CD4-positive, alpha-beta T cell treated with Interleukin-17A for 4 hours (primary cell): Measurements from ENCODE around the gene AUTS2.

Source experiments
- DNase-seq: peaks from one replicate; pipeline ENCODE4 v3.0.0-alpha.2; 2020; ENCODE audit warnings: mixed read lengths

AUTS2 gene

GRCh38 chr7:70494225-70495032, 896.2 kb downstream of the AUTS2 start:
- DNase-seq, result no peak

GRCh38 chr7:70495033-70495376, 896.7 kb downstream of the AUTS2 start:
- DNase-seq, result no peak

GRCh38 chr7:70497793-70498192, 899.5 kb downstream of the AUTS2 start:
- DNase-seq, result no peak

- no peak for DNase-seq
Observed at GRCh38 chr7:70498232-70498992, 900.1 kb downstream of the AUTS2 start.

GRCh38 chr7:70500261-70500660, 902.0 kb downstream of the AUTS2 start:
- DNase-seq, result no peak

- no peak for DNase-seq
Observed at GRCh38 chr7:70502117-70502863, 904.0 kb downstream of the AUTS2 start.

- no peak for DNase-seq
Observed at GRCh38 chr7:70504254-70504653, 906.0 kb downstream of the AUTS2 start.

GRCh38 chr7:70505468-70505867, 907.2 kb downstream of the AUTS2 start:
- no peak for DNase-seq

GRCh38 chr7:70505886-70506285, 907.6 kb downstream of the AUTS2 start:
- DNase-seq, result no peak

- peak; percentile 10 for DNase-seq
Observed at GRCh38 chr7:70506434-70506833, 908.2 kb downstream of the AUTS2 start.

- no peak for DNase-seq
Observed at GRCh38 chr7:70512144-70512543, 913.9 kb downstream of the AUTS2 start.

GRCh38 chr7:70512761-70513160, 914.5 kb downstream of the AUTS2 start:
- no peak for DNase-seq

GRCh38 chr7:70520611-70521010, 922.3 kb downstream of the AUTS2 start:
- DNase-seq, result no peak

GRCh38 chr7:70523249-70523988, 925.1 kb downstream of the AUTS2 start:
- no peak for DNase-seq

- DNase-seq, result no peak
Observed at GRCh38 chr7:70523989-70524351, 925.7 kb downstream of the AUTS2 start.

GRCh38 chr7:70525991-70526390, 927.7 kb downstream of the AUTS2 start:
- DNase-seq, result no peak

GRCh38 chr7:70527520-70528115, 929.3 kb downstream of the AUTS2 start:
- no peak for DNase-seq

- DNase-seq, result no peak
Observed at GRCh38 chr7:70529436-70529835, 931.2 kb downstream of the AUTS2 start.

GRCh38 chr7:70529914-70530585, 931.8 kb downstream of the AUTS2 start:
- DNase-seq, result no peak

GRCh38 chr7:70533614-70534013, 935.3 kb downstream of the AUTS2 start:
- no peak for DNase-seq

- DNase-seq, result no peak
Observed at GRCh38 chr7:70539205-70539604, 940.9 kb downstream of the AUTS2 start.

- DNase-seq, result no peak
Observed at GRCh38 chr7:70539617-70540016, 941.3 kb downstream of the AUTS2 start.
